H9 (cell line): ENCODE data around the gene CHCHD6. TPM values are rescaled to one million over a fixed set of nuclear protein-coding genes. Genes with fewer than 3 reads are reported as not detected.

Experiments
- DNase-seq: peaks from one replicate; pipeline ENCODE4 v3.0.0-alpha.2; 2017
- H2AFZ ChIP-seq: one replicate; pipeline ENCODE4 v1.6.1; 2013; ENCODE audit warnings: mild to moderate bottlenecking, low read length, control low read depth, moderate library complexity
- H2AK5ac ChIP-seq: 2 replicates; pipeline ENCODE4 v1.6.1; 2013; ENCODE audit warnings: low read length, control low read depth, mixed read lengths; ENCODE audit not compliant: insufficient read length
- H2BK120ac ChIP-seq: one replicate; pipeline ENCODE4 v1.6.1; 2013; ENCODE audit warnings: low read depth, mild to moderate bottlenecking, low read length, control low read depth, inconsistent platforms; ENCODE audit not compliant: poor library complexity, severe bottlenecking
- H2BK12ac ChIP-seq: 2 replicates; pipeline ENCODE4 v1.6.1; 2013; ENCODE audit warnings: low read length, control low read depth, mixed read lengths, low read depth; ENCODE audit not compliant: insufficient read length
- H2BK15ac ChIP-seq: 2 replicates; pipeline ENCODE4 v1.6.1; 2013; ENCODE audit warnings: low read depth, low read length, control low read depth
- H2BK20ac ChIP-seq: one replicate; pipeline ENCODE4 v1.6.1; 2013; ENCODE audit warnings: low read depth, mild to moderate bottlenecking, low read length, control low read depth, inconsistent platforms; ENCODE audit not compliant: poor library complexity, severe bottlenecking
- H2BK5ac ChIP-seq: 2 replicates; pipeline ENCODE4 v1.6.1; 2013; ENCODE audit warnings: low read length, control low read depth, mixed read lengths; ENCODE audit not compliant: insufficient read length
- H3K14ac ChIP-seq: 2 replicates; pipeline ENCODE4 v1.6.1; 2013; ENCODE audit warnings: low read length, control low read depth; ENCODE audit not compliant: insufficient read depth
- H3K18ac ChIP-seq: 2 replicates; pipeline ENCODE4 v1.6.1; 2013; ENCODE audit warnings: low read depth, mild to moderate bottlenecking, mixed read lengths, low read length, control low read depth; ENCODE audit not compliant: insufficient read length
- H3K23ac ChIP-seq: 2 replicates; pipeline ENCODE4 v1.6.1; 2013; ENCODE audit warnings: low read length, control low read depth, mixed read lengths, low read depth; ENCODE audit not compliant: insufficient read length
- H3K23me2 ChIP-seq: 2 replicates; pipeline ENCODE4 v1.6.1; 2013; ENCODE audit warnings: low read depth, mild to moderate bottlenecking, mixed read lengths, low read length, control low read depth; ENCODE audit not compliant: insufficient read length, poor library complexity, severe bottlenecking
- H3K27ac ChIP-seq: 2 replicates; pipeline ENCODE4 v1.5.1; 2013; ENCODE audit warnings: low read length, control low read depth, mixed read lengths, low read depth; ENCODE audit not compliant: insufficient read length
- H3K27me3 ChIP-seq: 2 replicates; pipeline ENCODE4 v1.6.1; 2013; ENCODE audit warnings: low read length, control low read depth, inconsistent platforms; ENCODE audit not compliant: insufficient read depth
- H3K4ac ChIP-seq: 2 replicates; pipeline ENCODE4 v1.6.1; 2013; ENCODE audit warnings: low read depth, mild to moderate bottlenecking, control low read depth, inconsistent platforms, low read length, moderate library complexity
- H3K4me1 ChIP-seq: 2 replicates; pipeline ENCODE4 v1.6.1; 2013; ENCODE audit warnings: low read length, control low read depth, inconsistent platforms; ENCODE audit not compliant: insufficient read depth
- H3K4me2 ChIP-seq: 2 replicates; pipeline ENCODE4 v1.6.1; 2013; ENCODE audit warnings: low read length, control low read depth, mixed read lengths; ENCODE audit not compliant: insufficient read length, insufficient read depth
- H3K56ac ChIP-seq: 2 replicates; pipeline ENCODE4 v1.6.1; 2013; ENCODE audit warnings: low read depth, mild to moderate bottlenecking, mixed read lengths, low read length, control low read depth; ENCODE audit not compliant: insufficient read length
- H3K79me1 ChIP-seq: 2 replicates; pipeline ENCODE4 v1.6.1; 2013; ENCODE audit warnings: low read depth, mild to moderate bottlenecking, moderate library complexity, low read length, control low read depth, inconsistent platforms; ENCODE audit not compliant: insufficient read depth, poor library complexity, severe bottlenecking
- H3K79me2 ChIP-seq: 2 replicates; pipeline ENCODE4 v1.6.1; 2013; ENCODE audit warnings: low read length, control low read depth, inconsistent platforms; ENCODE audit not compliant: insufficient read depth
- H3K9ac ChIP-seq: 2 replicates; pipeline ENCODE4 v1.6.1; 2013; ENCODE audit warnings: low read length, control low read depth, mixed read lengths; ENCODE audit not compliant: insufficient read length; ENCODE audit errors: extremely low read depth
- H3K9me3 ChIP-seq: one replicate; pipeline ENCODE4 v1.6.1; 2013; ENCODE audit warnings: low read depth, low read length, inconsistent platforms; ENCODE audit not compliant: control insufficient read depth
- H3T11ph ChIP-seq: one replicate; pipeline ENCODE4 v1.6.1; 2013; ENCODE audit warnings: mild to moderate bottlenecking, low read length, control low read depth, inconsistent platforms
- H4K20me1 ChIP-seq: one replicate; pipeline ENCODE4 v1.6.1; 2013; ENCODE audit not compliant: control insufficient read depth, insufficient read length, insufficient read depth
- H4K5ac ChIP-seq: 2 replicates; pipeline ENCODE4 v1.6.1; 2013; ENCODE audit warnings: low read depth, mild to moderate bottlenecking, mixed read lengths, low read length, control low read depth; ENCODE audit not compliant: insufficient read length
- H4K8ac ChIP-seq: replicated peaks from 2 replicates; pipeline ENCODE4 v1.6.1; 2013; ENCODE audit warnings: low read length, control low read depth, mixed read lengths, low read depth; ENCODE audit not compliant: insufficient read length
- H4K91ac ChIP-seq: 2 replicates; pipeline ENCODE4 v1.6.1; 2013; ENCODE audit warnings: low read depth, mild to moderate bottlenecking, moderate library complexity, mixed read lengths, low read length, control low read depth; ENCODE audit not compliant: insufficient read length
- H3K27ac Mint-ChIP-seq, 3 experiments: 2 replicates in 2 of 3; 3 replicates in 1 of 3; pipeline ENCODE4 v1.8.0; 2020 to 2021; ENCODE audit warnings: mixed read lengths in 3 of 3, mild to moderate bottlenecking in 1 of 3, moderate library complexity in 1 of 3
- H3K27me3 Mint-ChIP-seq: 2 replicates; pipeline ENCODE4 v1.8.0; 2021; ENCODE audit warnings: low read depth, mild to moderate bottlenecking, moderate library complexity, mixed read lengths
- H3K36me3 Mint-ChIP-seq, 3 experiments: 2 replicates in 2 of 3; 3 replicates in 1 of 3; pipeline ENCODE4 v1.8.0; 2020 to 2021; ENCODE audit warnings: low read depth in 3 of 3, mixed read lengths in 3 of 3; ENCODE audit not compliant: insufficient read depth in 1 of 3
- H3K4me1 Mint-ChIP-seq, 2 experiments: 2 replicates each; pipeline ENCODE4 v1.8.0; 2020; ENCODE audit warnings: mixed read lengths in 2 of 2
- H3K4me3 Mint-ChIP-seq, 2 experiments: 2 replicates in 1 of 2; 3 replicates in 1 of 2; pipeline ENCODE4 v1.8.0; 2020 to 2021; ENCODE audit warnings: mild to moderate bottlenecking in 2 of 2, mixed read lengths in 2 of 2, moderate library complexity in 1 of 2
- H3K9me3 Mint-ChIP-seq, 2 experiments: 2 replicates in 1 of 2; 3 replicates in 1 of 2; pipeline ENCODE4 v1.8.0; 2020; ENCODE audit warnings: mild to moderate bottlenecking in 2 of 2, mixed read lengths in 2 of 2, moderate library complexity in 1 of 2
- CTCF ChIP-seq: fragments of 200-600 bp; sonication (generic); conservative IDR thresholded peaks from 3 replicates; pipeline ENCODE4 v1.8.0; 2021; ENCODE audit warnings: antibody characterized with exemption, mild to moderate bottlenecking
- WGBS: extraction: QIAGEN DNeasy Blood & Tissue Kit; methylation state at CpG from one replicate; pipeline ENCODE4 v1.1.7; 2013; ENCODE audit warnings: missing lambda C conversion rate, low lambda C conversion rate, mixed read lengths; ENCODE audit not compliant: insufficient read length; ENCODE audit errors: extremely low coverage; 5-methylcytosine and 5-hydroxymethylcytosine counted together
- total RNA-seq: library from RNA; stranded (reverse); gene quantifications from 2 replicates; pipeline ENCODE4 v1.2.1, GENCODE V29; 2021

The CHCHD6 gene
- total RNA-seq, 1 experiment from 2014 or later: 34.2 TPM

GRCh38 chr3:126816298-126816697 lies 112.3 kb downstream of the CHCHD6 start:
- Histone ChIP-seq H4K8ac (no peak overlapping the region), H2AFZ (no peak overlapping the region), H3K27me3 (no peaks in the 10 kb centered on the region), H2BK120ac (no peak overlapping the region), H2BK12ac (no peak overlapping the region), H3K23ac (no peak overlapping the region), H3K79me2 (no peaks in the 10 kb centered on the region), H2BK20ac (no peak overlapping the region), H3K9ac (no peak overlapping the region), H3K4me1 (peaks cover 15% of the 10 kb centered on the region; the same call in 1 of the 2 replicates), H3K4me2 (no peak overlapping the region), H3K79me1 (no peaks in the 10 kb centered on the region), H2BK15ac (no peak overlapping the region), H3K27ac (no peak overlapping the region), H3K56ac (no peak overlapping the region), H3K4ac (no peak overlapping the region), H4K5ac (no peak overlapping the region), H4K91ac (no peak overlapping the region), H3K9me3 (no peaks in the 10 kb centered on the region), H3T11ph (no peak overlapping the region), H2AK5ac (no peak overlapping the region), H3K14ac (no peak overlapping the region), H2BK5ac (no peak overlapping the region), H3K23me2 (no peaks in the 10 kb centered on the region), H4K20me1 (no peaks in the 10 kb centered on the region), H3K18ac (no peak overlapping the region)
- no CpG with 5 or more reads among the region's 6 CpGs for WGBS
- Mint-ChIP-seq H3K4me3 (no peak overlapping the region), H3K27ac (peak overlapping the region in 2 of 3 experiments; percentile 19 to 31; a peak in 1 of 7 replicates), H3K9me3 (peaks cover 0 to 1% of the 10 kb centered on the region in 2 experiments; a peak in 2 of 5 replicates), H3K4me1 (peaks cover 35 to 43% of the 10 kb centered on the region in 2 experiments), H3K36me3 (peaks cover 0 to 4% (median 4%) of the 10 kb centered on the region in 3 experiments; a peak in 3 of 7 replicates), H3K27me3 (peaks cover 1% of the 10 kb centered on the region)
- no peak for DNase-seq
- no peak for TF ChIP-seq CTCF
